ENCODE measurements around the gene MYO1C. TPM values are rescaled to one million over a fixed set of nuclear protein-coding genes. Genes with fewer than 3 reads are reported as not detected.
"Not testable (repeated sequence)": the region's sequence is repeated elsewhere in the genome, so short reads cannot be mapped to it uniquely, and the experiment has no call there.

The MYO1C gene
- total RNA-seq, 1 experiment from 2014 or later, result 58.2 TPM

DNA sequence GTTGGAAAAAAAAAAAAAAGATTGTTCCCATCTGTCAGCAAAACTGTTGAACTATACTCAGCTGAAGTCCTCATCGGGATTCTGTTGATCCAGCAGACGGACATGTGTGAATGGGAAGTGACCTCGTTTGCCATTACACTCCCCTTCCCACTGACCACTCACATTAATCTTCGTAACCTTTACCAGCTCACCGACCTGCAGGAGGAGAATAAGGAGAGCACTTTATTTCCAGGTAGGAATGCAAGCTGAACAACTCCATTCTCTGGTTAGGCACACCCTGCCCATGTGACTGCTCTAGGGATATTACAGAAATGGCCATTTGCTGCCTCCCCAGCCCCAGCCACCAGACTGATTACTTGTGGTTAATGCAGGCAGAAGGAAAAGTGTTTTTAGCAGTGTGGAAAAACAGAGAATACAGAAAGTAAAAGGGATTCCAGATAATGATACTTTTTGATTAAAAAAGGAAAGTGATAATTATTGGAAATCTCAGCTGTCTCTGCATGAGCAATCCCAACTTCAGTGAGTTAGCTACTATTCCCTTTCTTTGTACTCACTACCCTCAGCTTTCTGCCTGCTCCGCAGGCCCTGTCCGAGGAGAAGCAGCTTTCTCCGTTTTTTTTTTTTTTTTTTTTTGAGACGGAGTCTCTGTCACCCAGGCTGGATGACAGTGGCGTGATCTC lies 68.9 kb downstream of the MYO1C start:
- no peak for DNase-seq (ENCODE audit: low read depth)

DNA sequence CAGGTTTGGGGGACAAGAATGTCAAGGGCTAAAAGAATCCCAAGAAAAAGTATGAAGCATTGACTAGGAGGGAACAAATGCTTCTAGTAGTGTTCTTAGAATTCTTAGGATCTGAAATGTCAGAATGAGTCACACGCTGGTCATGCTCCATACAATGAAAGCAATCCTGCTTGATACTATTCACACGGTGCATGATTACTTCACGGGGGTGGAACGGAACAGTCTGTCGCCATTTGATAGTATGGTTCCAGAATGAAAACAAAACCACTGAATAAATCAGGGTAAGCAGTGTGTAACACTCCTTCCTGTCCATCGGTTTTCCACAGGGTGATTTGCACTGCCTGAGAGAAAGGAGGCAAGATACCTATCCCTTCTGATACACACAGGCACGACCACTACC lies 69.6 kb downstream of the MYO1C start:
- DNase-seq (ENCODE audit: low read depth), result peak; percentile 88

DNA sequence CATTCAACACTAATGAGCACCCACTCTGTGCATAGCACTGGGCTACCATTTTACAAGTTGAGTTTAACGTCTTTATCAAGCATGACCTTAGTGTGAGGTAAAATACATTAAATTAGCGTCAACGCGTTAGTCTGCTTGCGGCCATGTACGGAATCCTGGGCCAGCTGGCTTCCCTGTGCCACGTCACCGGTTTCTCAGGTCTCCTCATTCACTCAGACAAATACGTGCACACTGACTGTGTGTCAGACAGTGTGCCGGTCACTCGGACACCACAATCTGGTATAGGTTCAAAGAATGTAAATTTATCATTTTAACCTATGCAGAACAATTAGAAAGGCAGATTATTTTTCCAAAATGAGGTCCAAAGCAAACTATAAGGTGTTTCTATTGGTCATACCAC lies 71.0 kb downstream of the MYO1C start:
- no peak for DNase-seq (ENCODE audit: low read depth)

DNA sequence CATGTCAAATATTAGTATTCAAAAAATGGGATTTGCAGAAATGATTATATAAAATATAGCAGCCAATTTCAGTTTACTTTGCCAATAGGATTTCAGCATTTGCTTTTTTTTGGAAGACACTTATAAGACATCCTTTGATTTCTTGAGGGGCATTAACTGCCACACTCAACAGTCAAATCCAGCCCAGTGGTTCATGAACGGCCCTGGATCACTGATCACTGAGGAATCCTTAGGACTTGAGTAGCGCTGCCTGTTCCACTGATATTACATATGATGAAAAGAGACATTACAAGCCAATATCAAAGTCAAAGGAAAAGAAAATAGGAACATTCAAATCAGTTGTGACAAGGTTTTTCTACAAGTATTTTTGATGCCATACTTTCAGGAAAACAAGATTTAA lies 71.5 kb downstream of the MYO1C start:
- no peak for DNase-seq (ENCODE audit: low read depth)

DNA sequence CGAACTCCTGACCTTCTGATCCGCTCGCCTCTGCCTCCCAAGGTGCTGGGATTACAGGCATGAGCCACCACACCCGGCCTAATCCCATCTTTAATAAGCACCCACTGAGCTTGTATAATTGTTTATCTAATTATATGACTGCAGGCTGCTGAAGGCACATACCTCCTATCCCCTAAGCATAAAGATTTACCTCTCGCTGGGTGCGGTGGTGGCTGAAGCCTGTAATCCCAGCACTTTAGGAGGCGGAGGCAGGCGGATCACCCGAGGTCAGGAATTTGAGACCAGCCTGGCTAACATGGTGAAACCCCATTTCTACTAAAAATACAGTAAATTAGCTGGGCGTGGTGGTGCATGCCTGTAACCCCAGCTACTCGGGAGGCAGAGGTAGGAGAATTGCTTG lies 72.3 kb downstream of the MYO1C start:
- DNase-seq (ENCODE audit: low read depth), result no peak

DNA sequence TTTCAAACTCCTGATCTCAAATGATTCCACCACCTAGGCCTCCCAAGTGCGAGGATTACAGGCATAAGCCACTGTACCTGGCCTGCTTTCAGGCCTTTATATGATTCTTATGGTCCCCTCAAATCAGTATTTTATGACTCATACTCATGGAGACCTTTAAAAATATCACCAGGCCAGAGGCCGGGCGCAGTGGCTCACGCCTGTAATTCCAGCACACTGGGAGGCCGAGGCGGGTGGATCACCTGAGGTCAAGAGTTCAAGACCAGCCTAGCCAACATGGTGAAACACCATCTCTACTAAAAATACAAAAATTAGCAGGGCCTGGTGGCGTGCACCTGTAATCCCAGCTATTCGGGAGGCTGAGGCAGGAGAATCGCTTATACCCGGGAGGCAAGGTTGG lies 74.0 kb downstream of the MYO1C start:
- DNase-seq (ENCODE audit: low read depth), result not testable (repeated sequence)

DNA sequence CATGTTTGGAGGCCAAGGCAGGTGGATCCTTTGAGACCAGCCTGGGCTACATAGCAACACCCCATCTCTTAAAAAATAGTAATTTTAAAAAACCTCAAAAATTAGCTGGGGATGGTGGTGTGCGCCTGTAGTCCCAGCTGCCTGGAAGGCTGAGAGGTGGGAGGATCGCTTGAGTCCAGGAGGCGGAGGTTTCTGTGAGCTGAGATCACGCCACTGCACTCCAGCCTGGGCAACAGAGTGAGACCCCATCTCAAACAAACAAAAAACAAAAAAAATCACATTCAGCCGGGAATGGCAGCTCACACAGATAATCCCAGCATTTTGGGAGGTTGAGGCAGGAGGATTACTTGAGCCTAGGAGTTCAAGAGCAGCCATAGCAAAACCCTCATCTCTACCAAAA lies 76.1 kb downstream of the MYO1C start:
- DNase-seq (ENCODE audit: low read depth), result no peak

DNA sequence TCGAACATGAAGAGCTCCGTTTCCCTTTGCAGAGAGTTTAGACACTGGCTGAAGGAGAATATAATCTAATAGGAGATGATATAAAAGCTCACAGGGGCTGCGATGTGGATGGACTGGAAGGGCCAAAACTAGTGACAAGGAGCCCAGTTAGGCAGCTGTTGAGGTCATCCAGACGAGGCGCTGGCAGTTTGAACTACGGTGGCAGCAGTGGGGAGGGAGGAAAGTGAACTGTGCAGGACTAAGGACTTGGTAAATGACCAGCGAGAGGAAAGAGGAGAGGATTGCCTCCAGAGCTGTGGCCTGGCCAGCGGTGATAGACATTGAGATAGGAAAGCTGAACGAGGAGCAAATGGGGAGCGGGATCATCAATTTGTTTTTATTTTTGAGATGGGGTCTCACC lies 77.9 kb downstream of the MYO1C start:
- no peak for DNase-seq (ENCODE audit: low read depth)

Other genes with a start within 250 kb of the MYO1C start
- not detected in 2 replicates for gene BHLHA9, start 222.2 kb downstream of the MYO1C start, total RNA-seq (2014; rRNA removed; shearing (Covaris generic))
- gene TRARG1, start 213.0 kb downstream of the MYO1C start, total RNA-seq (2014; rRNA removed; shearing (Covaris generic)), result not detected in 2 replicates
- gene YWHAE, start 92.5 kb downstream of the MYO1C start, total RNA-seq (2014; rRNA removed; shearing (Covaris generic)), result 337 and 342 TPM in 2 replicates
- 62.6 and 67.6 TPM in 2 replicates for gene CRK, start 36.5 kb downstream of the MYO1C start, total RNA-seq (2014; rRNA removed; shearing (Covaris generic))
- 20.9 and 22.1 TPM in 2 replicates for gene INPP5K, start 23.9 kb upstream of the MYO1C start, total RNA-seq (2014; rRNA removed; shearing (Covaris generic))
- gene PITPNA, start 70.1 kb upstream of the MYO1C start, total RNA-seq (2014; rRNA removed; shearing (Covaris generic)), result 11.4 and 13.6 TPM in 2 replicates
- 2.2 and 2.5 TPM in 2 replicates for gene SLC43A2, start 136.1 kb upstream of the MYO1C start, total RNA-seq (2014; rRNA removed; shearing (Covaris generic))
- gene SCARF1, start 153.0 kb upstream of the MYO1C start, total RNA-seq (2014; rRNA removed; shearing (Covaris generic)), result 0.12 and 0.20 TPM in 2 replicates
- 8.8 and 9.1 TPM in 2 replicates for gene RILP, start 157.2 kb upstream of the MYO1C start, total RNA-seq (2014; rRNA removed; shearing (Covaris generic))
- 65.7 and 69.7 TPM in 2 replicates for gene PRPF8, start 192.2 kb upstream of the MYO1C start, total RNA-seq (2014; rRNA removed; shearing (Covaris generic))
- 0.39 and 0.48 TPM in 2 replicates for gene TLCD2, start 217.7 kb upstream of the MYO1C start, total RNA-seq (2014; rRNA removed; shearing (Covaris generic))
- gene WDR81, start 232.0 kb upstream of the MYO1C start, total RNA-seq (2014; rRNA removed; shearing (Covaris generic)), result 5.3 and 8.2 TPM in 2 replicates